HG03342 (cell line): ENCODE results near the gene PACC1.
"Not testable (repeated sequence)": the region's sequence is repeated elsewhere in the genome, so short reads cannot be mapped to it uniquely, and the experiment has no call there.

Experiments
- ATAC-seq: cut with Tn5 transposase; IDR thresholded peaks from one replicate; pipeline ENCODE4 v1.9.1; 2021; ENCODE audit warnings: mild to moderate bottlenecking, moderate library complexity; ENCODE audit not compliant: unreplicated experiment

Gene PACC1

DNA sequence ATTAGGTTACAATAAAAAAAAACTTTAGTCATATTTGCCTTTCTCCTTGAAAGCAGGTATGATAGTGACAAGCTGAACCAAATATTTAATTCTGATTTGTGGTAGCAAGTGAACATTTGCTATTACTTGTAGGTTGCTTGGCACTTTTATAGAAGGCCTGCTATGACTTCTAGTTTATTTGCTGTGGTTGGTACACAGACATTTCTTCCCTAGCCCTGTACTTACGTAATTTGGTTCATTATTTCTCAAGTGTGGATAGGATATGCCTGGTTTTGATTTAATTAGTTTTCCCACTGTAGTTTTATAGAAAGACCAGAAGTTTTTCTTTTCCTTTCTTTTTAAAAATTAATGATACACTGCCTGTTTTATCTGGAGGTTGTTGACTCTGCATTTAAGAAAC lies 73.6 kb downstream of the PACC1 start:
- ATAC-seq: no peak

DNA sequence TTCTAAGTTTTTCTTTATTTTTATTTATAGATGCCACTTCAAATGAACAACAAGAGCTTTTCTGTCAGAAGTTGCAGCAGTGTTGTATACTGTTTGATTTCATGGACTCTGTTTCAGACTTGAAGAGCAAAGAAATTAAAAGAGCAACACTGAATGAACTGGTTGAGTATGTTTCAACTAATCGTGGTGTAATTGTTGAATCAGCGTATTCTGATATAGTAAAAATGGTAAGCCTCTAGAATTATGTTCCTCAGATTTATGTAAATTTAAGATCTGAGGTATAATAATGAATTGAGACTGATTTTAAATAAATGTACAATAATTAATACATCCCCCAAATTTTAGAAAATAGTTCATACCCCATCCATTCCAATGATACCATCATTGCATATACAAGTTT lies 85.6 kb downstream of the PACC1 start:
- ATAC-seq: no peak

DNA sequence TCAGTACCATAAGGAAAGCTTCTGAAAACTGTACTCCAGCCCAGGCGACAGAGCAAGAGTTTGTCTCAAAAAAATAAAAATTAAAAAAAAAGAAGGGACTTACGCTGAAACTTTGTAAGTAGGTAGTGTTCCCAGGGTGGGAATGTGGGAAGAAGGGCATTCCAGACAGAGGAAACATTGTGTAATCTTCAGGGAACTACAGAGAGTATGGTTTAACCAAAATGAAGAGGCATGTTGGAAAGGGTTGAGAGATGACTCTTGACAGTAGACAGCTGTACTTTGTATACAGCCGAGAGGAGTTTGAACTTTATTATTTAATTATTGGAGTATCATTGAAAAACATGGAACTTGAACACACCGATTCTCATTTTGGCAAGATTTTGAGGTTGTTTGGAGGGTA lies 86.4 kb downstream of the PACC1 start:
- no peak for ATAC-seq

DNA sequence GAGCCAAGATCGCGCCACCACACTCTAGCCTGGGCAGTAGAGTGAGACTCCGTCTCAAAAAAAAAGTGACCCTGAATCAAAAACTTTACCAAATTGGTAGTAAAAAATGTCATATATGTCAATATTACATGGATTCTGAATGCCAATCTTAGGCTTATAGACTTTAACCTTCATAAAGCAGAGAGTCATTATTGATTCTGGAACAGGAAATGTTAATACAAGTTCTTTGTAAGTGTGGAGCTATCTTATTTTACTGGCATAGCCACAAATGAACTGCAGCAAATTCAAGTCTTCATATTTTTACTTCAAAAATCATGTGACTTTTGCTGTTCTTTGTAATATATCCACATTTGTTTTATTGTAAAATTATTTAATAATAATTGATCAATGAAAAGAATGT lies 88.1 kb downstream of the PACC1 start:
- no peak for ATAC-seq

DNA sequence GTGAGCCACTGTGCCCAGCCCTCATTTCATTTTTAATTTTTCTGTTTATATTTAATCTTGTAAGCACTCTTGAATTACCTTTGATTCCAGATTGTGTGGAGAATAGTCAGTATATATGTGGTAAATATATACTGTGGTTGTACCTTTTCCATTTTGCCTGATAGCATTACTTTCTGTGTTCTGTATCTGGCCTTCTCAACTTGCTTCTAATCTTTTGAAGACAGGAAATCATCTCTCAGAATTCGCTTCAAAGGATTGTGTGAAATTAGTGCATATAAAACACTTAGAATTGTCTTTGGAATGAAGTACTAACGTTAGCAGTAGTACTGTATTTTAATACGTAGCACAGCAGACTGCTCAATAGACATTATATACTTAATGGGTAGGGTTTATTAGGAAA lies 91.6 kb downstream of the PACC1 start:
- no peak for ATAC-seq

DNA sequence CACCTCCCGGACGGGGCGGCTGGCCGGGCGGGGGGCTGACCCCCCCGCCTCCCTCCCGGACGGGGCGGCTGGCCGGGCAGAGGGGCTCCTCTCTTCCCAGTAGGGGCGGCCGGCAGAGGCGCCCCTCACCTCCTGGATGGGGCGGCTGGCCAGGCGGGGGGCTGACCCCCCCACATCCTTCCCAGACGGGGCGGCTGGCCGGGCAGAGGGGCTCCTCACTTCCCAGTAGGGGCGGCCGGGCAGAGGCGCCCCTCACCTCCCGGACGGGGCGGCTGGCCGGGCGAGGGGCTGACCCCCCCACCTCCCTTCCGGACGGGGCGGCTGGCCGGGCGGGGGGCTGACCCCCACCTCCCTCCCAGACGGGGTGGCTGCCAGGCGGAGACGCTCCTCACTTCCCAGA lies 93.7 kb downstream of the PACC1 start:
- not testable (repeated sequence) for ATAC-seq

DNA sequence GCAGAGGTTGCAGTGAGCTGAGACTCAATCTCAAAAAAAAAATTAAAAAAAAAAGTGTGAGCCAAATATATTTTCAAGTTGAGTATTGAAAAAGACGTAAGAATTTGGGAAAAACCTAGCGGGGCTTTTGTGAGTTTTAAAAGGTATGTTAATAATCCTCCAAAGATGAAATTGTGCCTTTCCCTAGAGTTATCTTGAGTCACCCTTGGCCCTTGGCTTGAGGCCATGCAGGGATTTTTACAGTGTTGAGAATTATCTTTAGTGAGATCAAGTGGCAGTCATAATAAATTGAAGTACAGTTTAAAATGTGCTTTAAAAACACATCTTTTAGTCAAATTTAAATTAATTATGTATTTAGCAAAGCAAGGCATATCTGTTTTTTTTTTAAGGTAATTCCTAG lies 96.8 kb downstream of the PACC1 start:
- no peak for ATAC-seq

DNA sequence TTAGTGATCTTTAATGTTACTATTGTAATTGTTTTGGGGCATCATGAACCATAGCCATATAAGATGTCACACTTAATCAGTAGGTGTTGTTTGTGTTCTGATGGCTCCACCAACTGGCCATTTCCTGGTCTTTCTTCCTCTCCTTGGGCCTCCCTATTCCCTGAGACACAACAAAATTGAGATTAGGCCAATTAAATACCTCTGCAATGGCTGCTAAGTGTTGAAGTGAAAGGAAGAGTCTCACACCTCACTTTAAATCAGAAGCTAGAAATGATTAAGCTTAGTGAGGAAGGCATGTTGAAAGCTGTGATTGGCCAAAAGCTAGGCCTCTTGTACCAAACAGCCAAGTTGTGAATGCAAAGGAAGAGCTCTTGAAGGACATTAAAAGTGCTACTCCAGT lies 98.8 kb downstream of the PACC1 start:
- no peak for ATAC-seq

DNA sequence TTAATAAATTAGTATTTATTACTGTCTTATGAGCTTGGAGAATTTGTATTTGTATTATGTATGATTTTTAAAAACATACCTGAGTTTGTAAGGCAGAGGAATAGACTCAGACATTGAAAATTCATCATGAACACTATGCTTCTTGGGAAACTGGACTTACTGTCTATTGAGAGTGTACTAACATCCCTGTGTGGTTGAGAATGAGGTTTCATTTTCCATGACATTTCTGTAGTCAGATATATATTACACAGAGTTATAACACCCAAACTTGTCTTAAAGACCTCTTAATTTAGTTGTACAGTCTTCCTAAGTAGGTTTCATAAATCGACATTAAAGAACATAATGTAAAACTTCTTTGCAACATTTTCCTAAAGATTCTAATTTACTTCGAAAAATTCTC lies 99.5 kb downstream of the PACC1 start:
- ATAC-seq: no peak
